ENCODE data around the gene PAXIP1. TPM values are rescaled to one million over a fixed set of nuclear protein-coding genes. Genes with fewer than 3 reads are reported as not detected.
"Not testable (repeated sequence)": the region's sequence is repeated elsewhere in the genome, so short reads cannot be mapped to it uniquely, and the experiment has no call there.

PAXIP1 gene
- total RNA-seq, 1 donor from 2014 or later: 16.7 TPM

DNA sequence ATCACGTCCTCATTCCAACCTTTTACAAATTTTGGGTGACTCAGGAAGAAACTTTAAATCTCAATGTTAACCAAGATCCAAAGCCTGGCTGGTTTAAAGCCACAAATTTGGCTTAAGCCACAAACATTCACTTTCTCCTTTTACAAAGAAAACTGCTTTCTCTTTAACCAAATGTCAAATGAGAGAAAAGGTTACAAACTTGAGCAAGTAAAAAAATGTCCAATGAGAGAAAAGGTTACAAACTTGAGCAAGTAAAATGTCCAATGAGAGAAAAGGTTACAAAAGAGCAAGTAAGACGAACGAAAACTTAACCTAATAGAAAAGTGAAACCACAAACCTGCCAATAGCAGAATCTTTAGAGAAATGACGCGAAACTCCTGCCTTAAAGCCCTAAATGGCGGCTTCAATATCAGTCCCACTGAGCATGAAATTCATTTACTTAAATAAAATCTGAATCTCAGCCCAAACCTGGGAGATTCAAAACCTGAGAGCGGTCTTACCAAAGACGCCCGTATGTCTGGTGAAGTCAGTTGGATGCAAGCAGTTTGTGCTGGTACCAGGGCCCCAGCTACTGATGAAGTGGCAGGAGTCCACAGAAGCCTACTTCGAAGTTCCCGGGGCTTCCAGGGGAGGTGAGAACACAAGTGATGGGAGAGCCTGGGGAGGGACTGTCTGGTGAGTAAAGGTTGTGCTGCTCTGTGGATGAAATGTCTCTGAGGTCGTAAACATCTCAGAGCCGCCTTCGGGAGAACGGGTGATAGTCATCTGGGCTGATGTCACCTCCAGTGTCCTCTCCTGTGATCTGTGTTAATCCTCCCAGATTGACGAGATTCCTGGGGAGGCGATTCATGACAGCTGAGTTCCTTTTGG, 74.6 kb downstream of the PAXIP1 start:
- H3K27ac ChIP-seq: peak overlapping the region; percentile 89

DNA sequence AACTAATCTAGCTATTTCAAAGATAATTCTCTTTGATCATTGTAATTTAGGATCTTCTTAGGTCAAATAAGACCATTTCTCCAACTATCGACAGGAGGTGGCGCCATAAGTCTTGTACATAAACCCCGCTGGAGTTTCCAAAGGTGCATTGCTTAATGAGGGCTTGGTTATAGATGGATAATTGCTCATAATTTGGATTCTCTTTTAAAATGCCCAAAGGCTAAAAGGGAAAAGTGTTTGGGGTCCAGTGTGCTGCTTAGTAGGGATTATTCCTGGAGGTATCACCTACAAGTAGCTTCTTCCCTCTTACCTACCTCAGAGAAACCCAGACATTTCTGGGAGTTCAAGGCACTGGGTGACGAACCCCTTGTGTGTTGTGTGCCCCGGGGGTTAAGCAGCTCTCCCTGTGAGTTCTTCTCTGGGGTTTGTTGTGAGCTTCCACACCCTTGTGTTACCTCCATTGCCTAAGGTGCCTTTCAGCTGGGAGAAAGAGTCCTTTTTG, 75.2 kb downstream of the PAXIP1 start:
- peaks cover 23% of the 10 kb centered on the region for H3K4me1 ChIP-seq
- no peaks in the 10 kb centered on the region for H3K27me3 ChIP-seq
- no peaks in the 10 kb centered on the region for H3K9me3 ChIP-seq
- peak overlapping the region; percentile 51 to 64 for H3K4me3 ChIP-seq
- peak in 1 of 2 donors; percentile 89 for DNase-seq (ENCODE audit: extremely low spot score in 2 of 2)
- intact Hi-C loops (cut with DNase I): loop anchor here (5.0 to 10.0 kb wide), 2 partner anchors 75 to 257 kb away; partner anchors contain the start of gene PAXIP1
- TF ChIP-seq POLR2A (IDR thresholded peaks at IDR 0.05) (no peak), POLR2AphosphoS5 (IDR thresholded peaks at IDR 0.05; ENCODE audit: insufficient read depth in 1 of 2, low read depth in 1 of 2) (peak in 1 of 2 donors; percentile 30)
- TF ChIP-seq, protein P1, sequence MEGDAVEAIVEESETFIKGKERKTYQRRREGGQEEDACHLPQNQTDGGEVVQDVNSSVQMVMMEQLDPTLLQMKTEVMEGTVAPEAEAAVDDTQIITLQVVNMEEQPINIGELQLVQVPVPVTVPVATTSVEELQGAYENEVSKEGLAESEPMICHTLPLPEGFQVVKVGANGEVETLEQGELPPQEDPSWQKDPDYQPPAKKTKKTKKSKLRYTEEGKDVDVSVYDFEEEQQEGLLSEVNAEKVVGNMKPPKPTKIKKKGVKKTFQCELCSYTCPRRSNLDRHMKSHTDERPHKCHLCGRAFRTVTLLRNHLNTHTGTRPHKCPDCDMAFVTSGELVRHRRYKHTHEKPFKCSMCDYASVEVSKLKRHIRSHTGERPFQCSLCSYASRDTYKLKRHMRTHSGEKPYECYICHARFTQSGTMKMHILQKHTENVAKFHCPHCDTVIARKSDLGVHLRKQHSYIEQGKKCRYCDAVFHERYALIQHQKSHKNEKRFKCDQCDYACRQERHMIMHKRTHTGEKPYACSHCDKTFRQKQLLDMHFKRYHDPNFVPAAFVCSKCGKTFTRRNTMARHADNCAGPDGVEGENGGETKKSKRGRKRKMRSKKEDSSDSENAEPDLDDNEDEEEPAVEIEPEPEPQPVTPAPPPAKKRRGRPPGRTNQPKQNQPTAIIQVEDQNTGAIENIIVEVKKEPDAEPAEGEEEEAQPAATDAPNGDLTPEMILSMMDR (IDR thresholded peaks at IDR 0.05): peak; percentile 50 to 59 (median 51)
- peak overlapping the region; percentile 89 for H3K27ac ChIP-seq
- H3K36me3 ChIP-seq: no peaks in the 10 kb centered on the region

More for the DNA sequence above, 74.6 kb downstream of the PAXIP1 start:
- no peaks in the 10 kb centered on the region for H3K36me3 ChIP-seq
- peak in 1 of 2 donors; percentile 90 for TF ChIP-seq POLR2AphosphoS5 (IDR thresholded peaks at IDR 0.05; ENCODE audit: insufficient read depth in 1 of 2, low read depth in 1 of 2)
- TF ChIP-seq, protein P1 (IDR thresholded peaks at IDR 0.05): no peak
- intact Hi-C loops (cut with DNase I): loop anchor here (5.0 to 10.0 kb wide), 2 partner anchors 74 to 256 kb away; partner anchors contain the start of gene PAXIP1
- H3K4me3 ChIP-seq: peak overlapping the region; percentile 51 to 64
- no peaks in the 10 kb centered on the region for H3K9me3 ChIP-seq
- DNase-seq (ENCODE audit: extremely low spot score in 2 of 2): peak in 1 of 2 donors; percentile 92
- H3K27me3 ChIP-seq: no peaks in the 10 kb centered on the region
- peaks cover 23% of the 10 kb centered on the region for H3K4me1 ChIP-seq

DNA sequence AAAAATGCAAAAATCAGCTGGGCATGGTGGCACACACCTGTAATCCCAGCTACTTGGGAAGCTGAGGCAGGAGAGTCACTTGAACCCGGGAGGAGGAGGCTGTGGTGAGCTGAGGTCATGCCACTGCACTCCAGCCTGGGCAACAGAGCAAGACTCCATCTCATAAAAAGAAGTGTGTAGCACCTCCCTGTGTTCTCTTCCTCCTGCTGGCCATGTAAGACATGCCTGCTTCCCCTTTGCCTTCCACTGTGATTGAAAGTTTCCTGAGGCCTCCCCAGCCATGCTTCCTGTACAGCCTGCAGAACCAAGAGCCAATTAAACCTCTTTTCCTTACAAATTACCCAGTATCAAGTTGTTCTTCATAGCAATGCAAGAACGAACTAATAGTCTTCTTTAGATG, 80.5 kb downstream of the PAXIP1 start:
- intact Hi-C loops (cut with DNase I): loop anchor here (10.0 kb wide), 1 partner anchor 262 kb away; no protein-coding TSS in a partner anchor
- H3K36me3 ChIP-seq, H3K4me1 ChIP-seq, H3K27ac ChIP-seq, H3K9me3 ChIP-seq, H3K4me3 ChIP-seq, H3K27me3 ChIP-seq: not testable (repeated sequence)
- DNase-seq (ENCODE audit: extremely low spot score in 2 of 2): peak in 1 of 2 donors; percentile 25

DNA sequence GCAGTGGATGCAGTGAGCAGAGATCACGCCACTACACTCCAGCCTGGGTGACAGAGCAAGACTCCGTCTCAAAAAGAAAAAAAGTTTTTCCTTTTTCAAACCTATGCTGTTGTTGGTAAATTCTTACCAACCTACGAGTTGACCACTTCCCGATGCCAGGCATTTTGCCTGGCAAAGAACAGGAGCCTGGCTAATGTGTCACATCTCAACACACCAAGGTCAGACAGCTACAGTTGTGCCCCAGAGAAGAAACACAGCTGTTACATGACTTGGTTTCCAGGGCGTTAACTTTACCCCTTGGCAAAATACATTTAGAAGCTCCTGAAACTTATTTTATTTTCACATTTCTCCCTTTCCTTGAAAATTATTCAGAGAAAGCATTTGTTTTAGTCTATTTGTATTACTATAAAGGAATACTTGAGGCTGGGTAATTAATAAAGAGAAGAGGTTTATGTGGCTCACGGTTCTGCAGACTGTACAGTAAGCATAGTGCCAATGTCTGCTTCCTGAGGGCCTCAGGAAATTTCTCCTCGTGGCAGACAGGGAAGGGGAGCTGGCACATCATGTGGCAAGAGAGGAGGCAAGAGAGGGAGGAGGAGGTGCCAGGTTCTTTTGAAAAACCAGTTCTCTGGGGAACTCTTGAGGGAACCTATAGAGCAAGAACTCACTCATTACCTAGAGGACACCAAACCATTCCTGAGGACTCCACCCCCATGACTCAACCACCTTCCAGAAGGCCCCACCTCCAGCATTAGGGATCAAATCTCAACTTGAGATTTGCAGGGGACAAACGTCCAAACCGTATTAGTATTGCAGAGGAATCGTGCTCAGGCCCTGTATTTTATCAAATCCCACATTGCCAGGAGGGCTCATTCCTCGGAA, 83.3 kb downstream of the PAXIP1 start:
- Histone ChIP-seq H3K27ac (no peak overlapping the region), H3K36me3 (no peaks in the 10 kb centered on the region), H3K9me3 (no peaks in the 10 kb centered on the region), H3K4me1 (peaks cover 6% of the 10 kb centered on the region), H3K27me3 (no peaks in the 10 kb centered on the region), H3K4me3 (no peak overlapping the region)
- intact Hi-C loops (cut with DNase I): loop anchor here (10.0 kb wide), 2 partner anchors 265 to 415 kb away; no protein-coding TSS in a partner anchor
- TF ChIP-seq POLR2AphosphoS5 (IDR thresholded peaks at IDR 0.05; ENCODE audit: insufficient read depth in 1 of 2, low read depth in 1 of 2) (no peak), POLR2A (IDR thresholded peaks at IDR 0.05) (no peak)
- TF ChIP-seq, protein P1 (IDR thresholded peaks at IDR 0.05): no peak
- peak in 1 of 2 donors; percentile 64 for DNase-seq (ENCODE audit: extremely low spot score in 2 of 2)

DNA sequence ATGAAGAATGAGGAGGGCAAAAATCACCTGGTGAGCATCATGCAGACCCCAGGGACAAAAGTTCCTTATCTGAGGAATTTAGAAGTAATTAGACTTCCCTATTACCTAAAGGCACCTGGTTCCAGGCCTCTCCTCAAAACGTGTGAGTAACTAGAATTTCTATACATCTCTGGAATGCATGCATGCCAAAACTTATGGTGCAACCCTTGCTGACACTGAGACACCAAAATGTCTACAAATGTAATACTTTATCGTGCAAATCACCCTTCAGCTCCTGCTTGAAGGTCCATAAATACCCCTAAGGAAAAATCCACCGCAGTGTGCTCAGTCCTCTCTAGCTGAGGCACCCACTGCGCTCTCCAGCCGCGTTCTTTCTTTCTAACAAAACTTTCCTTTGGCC, 84.2 kb downstream of the PAXIP1 start:
- Histone ChIP-seq H3K9me3 (no peaks in the 10 kb centered on the region), H3K27ac (no peak overlapping the region), H3K4me3 (no peak overlapping the region), H3K36me3 (no peaks in the 10 kb centered on the region), H3K4me1 (peaks cover 13% of the 10 kb centered on the region), H3K27me3 (no peaks in the 10 kb centered on the region)
- DNase-seq (ENCODE audit: extremely low spot score in 2 of 2): no peak
- intact Hi-C loops (cut with DNase I): loop anchor here (10.0 kb wide), 1 partner anchor 416 kb away; no protein-coding TSS in a partner anchor
- no peak for TF ChIP-seq POLR2A (IDR thresholded peaks at IDR 0.05)
- TF ChIP-seq, protein P1 (IDR thresholded peaks at IDR 0.05): no peak
- TF ChIP-seq POLR2AphosphoS5 (IDR thresholded peaks at IDR 0.05; ENCODE audit: insufficient read depth in 1 of 2, low read depth in 1 of 2): no peak

Measured in vagina (tissue), 2 donors.